Liver (tissue), 9 donors: ENCODE results near the gene CD163L1. TPM values are rescaled to one million over a fixed set of nuclear protein-coding genes. Genes with fewer than 3 reads are reported as not detected.

Experiments
- DNase-seq: peaks from one replicate; pipeline ENCODE4 v3.0.0-alpha.2; 2017; ENCODE audit warnings: low spot score
- H3K27ac ChIP-seq, 2 donors: one replicate each; pipeline ENCODE4 v1.7.0; 2013; ENCODE audit warnings: inconsistent platforms in 2 of 2, low read length in 2 of 2, control low read depth in 1 of 2, low read depth in 1 of 2, mild to moderate bottlenecking in 1 of 2
- H3K27me3 ChIP-seq, 4 donors: one replicate each; pipeline versions ENCODE4 v1.6.1 to v1.7.0; 2013; ENCODE audit warnings: low read length in 3 of 4, inconsistent platforms in 1 of 4, mild to moderate bottlenecking in 1 of 4, moderate library complexity in 1 of 4; ENCODE audit not compliant: control insufficient read depth in 4 of 4, insufficient read depth in 4 of 4
- H3K36me3 ChIP-seq, 4 donors: one replicate each; pipeline versions ENCODE4 v1.6.1 to v1.7.0; 2013; ENCODE audit warnings: low read length in 3 of 4, mild to moderate bottlenecking in 3 of 4, low read depth in 1 of 4, moderate library complexity in 1 of 4; ENCODE audit not compliant: control insufficient read depth in 4 of 4, insufficient read depth in 3 of 4
- H3K4me1 ChIP-seq, 4 donors: one replicate each; pipeline versions ENCODE4 v1.6.1 to v1.7.0; 2013; ENCODE audit warnings: low read length in 3 of 4, mild to moderate bottlenecking in 3 of 4, moderate library complexity in 1 of 4; ENCODE audit not compliant: control insufficient read depth in 4 of 4, insufficient read depth in 4 of 4
- H3K4me3 ChIP-seq, 3 donors: one replicate each; pipeline versions ENCODE4 v1.6.1 to v1.7.0; 2013; ENCODE audit warnings: low read length in 3 of 3, control low read depth in 1 of 3, low read depth in 1 of 3, mild to moderate bottlenecking in 1 of 3
- H3K9ac ChIP-seq, 2 donors: one replicate each; pipeline ENCODE4 v1.7.0; 2013; ENCODE audit warnings: low read length in 2 of 2, mild to moderate bottlenecking in 2 of 2, moderate library complexity in 2 of 2, control low read depth in 1 of 2, low read depth in 1 of 2
- H3K9me3 ChIP-seq, 4 donors: one replicate each; pipeline versions ENCODE4 v1.6.1 to v1.7.0; 2013; ENCODE audit warnings: low read length in 3 of 4; ENCODE audit not compliant: control insufficient read depth in 4 of 4
- ATF3 ChIP-seq: IDR thresholded peaks from 2 replicates; pipeline ENCODE4 v1.6.1; 2016; ENCODE audit warnings: antibody characterized with exemption
- CTCF ChIP-seq: fragments of 150-350 bp; IDR thresholded peaks from 2 replicates; pipeline ENCODE4 v1.5.1; 2017; ENCODE audit warnings: improper control_type of control experiment, low read depth, low read length; ENCODE audit not compliant: missing input control
- EGR1 ChIP-seq, 2 donors: IDR thresholded peaks; 2 replicates each; pipeline ENCODE4 v1.6.1; 2016 to 2018; ENCODE audit warnings: antibody characterized with exemption in 2 of 2, low read depth in 2 of 2
- FOXA1 ChIP-seq: IDR thresholded peaks from 2 replicates; pipeline ENCODE4 v1.6.1; 2016; ENCODE audit warnings: antibody characterized with exemption
- FOXA2 ChIP-seq: IDR thresholded peaks from 2 replicates; pipeline ENCODE4 v1.6.1; 2016; ENCODE audit warnings: antibody characterized with exemption
- GABPA ChIP-seq, 2 donors: IDR thresholded peaks in 1 of 2; conservative IDR thresholded peaks in 1 of 2; 2 replicates each; pipeline ENCODE4 v1.6.1; 2016; ENCODE audit warnings: antibody characterized with exemption in 2 of 2, mild to moderate bottlenecking in 1 of 2, moderate library complexity in 1 of 2
- HNF4G ChIP-seq: IDR thresholded peaks from 2 replicates; pipeline ENCODE4 v1.6.1; 2016; ENCODE audit warnings: antibody characterized with exemption
- JUND ChIP-seq, 2 donors: IDR thresholded peaks; 2 replicates each; pipeline ENCODE4 v1.6.1; 2016; ENCODE audit warnings: antibody characterized with exemption in 2 of 2
- MAX ChIP-seq: IDR thresholded peaks from 2 replicates; pipeline ENCODE4 v1.6.1; 2016; ENCODE audit warnings: antibody characterized with exemption
- RAD21 ChIP-seq, 2 donors: IDR thresholded peaks; 2 replicates each; pipeline ENCODE4 v1.6.1; 2016; ENCODE audit warnings: antibody characterized with exemption in 2 of 2, mild to moderate bottlenecking in 2 of 2
- REST ChIP-seq: IDR thresholded peaks from 2 replicates; pipeline ENCODE4 v1.6.1; 2016; ENCODE audit warnings: antibody characterized with exemption, mild to moderate bottlenecking
- RXRA ChIP-seq, 2 donors: IDR thresholded peaks; 2 replicates each; pipeline ENCODE4 v1.6.1; 2017 to 2018; ENCODE audit warnings: antibody characterized with exemption in 2 of 2, mild to moderate bottlenecking in 1 of 2
- SP1 ChIP-seq: IDR thresholded peaks from 2 replicates; pipeline ENCODE4 v1.6.1; 2018; ENCODE audit warnings: antibody characterized with exemption, mild to moderate bottlenecking
- TAF1 ChIP-seq: conservative IDR thresholded peaks from 2 replicates; pipeline ENCODE4 v1.6.1; 2016; ENCODE audit warnings: antibody characterized with exemption, mild to moderate bottlenecking
- YY1 ChIP-seq: IDR thresholded peaks from 2 replicates; pipeline ENCODE4 v1.6.1; 2016; ENCODE audit warnings: antibody characterized with exemption, mild to moderate bottlenecking
- ZBTB33 ChIP-seq: IDR thresholded peaks from 2 replicates; pipeline ENCODE4 v1.6.1; 2016; ENCODE audit warnings: antibody characterized with exemption
- WGBS: extraction: QIAGEN DNeasy Blood & Tissue Kit; methylation state at CpG from one replicate; pipeline ENCODE4 v1.1.7; 2013; 5-methylcytosine and 5-hydroxymethylcytosine counted together
- polyA plus RNA-seq, 2 donors: library from polyadenylated mRNA; stranded (reverse) in 1 of 2; unstranded in 1 of 2; fragments of 200-250 nt in 1 of 2; fragments of >200 nt in 1 of 2; fragmentation: Nextera tagmentation in 1 of 2; extraction: Ambion mirVana in 1 of 2; gene quantifications; one replicate each; pipeline versions ENCODE4 v1.2.1 to v1.2.3, GENCODE V29; 2013 to 2015
- total RNA-seq, 2 donors: library from RNA; depleted of rRNA; stranded (reverse); fragments of >200 nt; gene quantifications; one replicate each; pipeline ENCODE4 v1.2.3, GENCODE V29; 2014
- donor health status: healthy.
- donor health status: healthy.
- donor health status: healthy.
- donor health status: healthy.
- donor health status: healthy.

CD163L1 gene
- total and polyA plus RNA-seq, 4 donors: 0.31 to 8.4 (median 1.1) TPM

- TF ChIP-seq RAD21 (IDR thresholded peaks at IDR 0.05): no peak
- no peak for TF ChIP-seq HNF4G
- TF ChIP-seq REST: no peak
- TF ChIP-seq FOXA1: no peak
- TF ChIP-seq RXRA (IDR thresholded peaks at IDR 0.05): no peak
- TF ChIP-seq TAF1: no peak
Observed at GRCh38 chr12:7459973-7460372, 16.0 kb upstream of the CD163L1 start (continued).

GRCh38 chr12:7451756-7452155, 7.8 kb upstream of the CD163L1 start:
- Histone ChIP-seq H3K36me3 (no peaks in the 10 kb centered on the region), H3K4me1 (no peaks in the 10 kb centered on the region), H3K27ac (no peak overlapping the region), H3K9ac (no peak overlapping the region), H3K9me3 (no peaks in the 10 kb centered on the region), H3K4me3 (no peak overlapping the region), H3K27me3 (no peaks in the 10 kb centered on the region)
- WGBS: 56% methylated on average over 3 of the region's 3 CpGs
- no peak for TF ChIP-seq HNF4G
- no peak for TF ChIP-seq JUND (IDR thresholded peaks at IDR 0.05)
- no peak for TF ChIP-seq EGR1 (IDR thresholded peaks at IDR 0.05; ENCODE audit: low read depth in 2 of 2)
- TF ChIP-seq CTCF: no peak
- TF ChIP-seq RAD21 (IDR thresholded peaks at IDR 0.05): no peak
- no peak for TF ChIP-seq MAX
- no peak for TF ChIP-seq ATF3
- TF ChIP-seq FOXA2: no peak
- no peak for TF ChIP-seq SP1
- TF ChIP-seq ZBTB33: no peak
- TF ChIP-seq GABPA (IDR thresholded peaks at IDR 0.05 in 1 of 2, conservative IDR thresholded peaks at IDR 0.05 in 1 of 2): no peak
- TF ChIP-seq YY1: no peak
- DNase-seq: no peak
